CD4-positive, alpha-beta memory T cell (primary cell): ENCODE measurements around the gene DYNLT5. TPM values are rescaled to one million over a fixed set of nuclear protein-coding genes. Genes with fewer than 3 reads are reported as not detected.
A peak's percentile ranks its signal among the peaks of the same experiment; 100 is the strongest.

ENCODE experiments used
- CTCF ChIA-PET: fragments of 350-600 bp; sonication (Branson Sonifier 250); formaldehyde crosslinking; loops from one replicate; lab custom pipeline; 2021; ENCODE audit warnings: inconsistent platforms; ENCODE audit not compliant: partially characterized antibody; lab: Charles Lee
- POLR2A ChIA-PET: fragments of 350-600 bp; sonication (Branson Sonifier 250); formaldehyde crosslinking; loops from one replicate; lab custom pipeline; 2021; ENCODE audit not compliant: partially characterized antibody; lab: Charles Lee
- DNase-seq, 5 donors: peaks; one replicate each; pipeline versions ENCODE4 v3.0.0 to v3.0.0-alpha.2; 2020 to 2022; ENCODE audit warnings: mixed read lengths in 1 of 5
- H3K27ac ChIP-seq: one replicate; pipeline ENCODE4 v1.7.0; 2013; ENCODE audit warnings: low read depth, low read length
- H3K27me3 ChIP-seq: 2 replicates; pipeline ENCODE4 v1.7.0; 2013; ENCODE audit warnings: mild to moderate bottlenecking, low read length, moderate library complexity; ENCODE audit not compliant: insufficient read depth
- H3K36me3 ChIP-seq: 2 replicates; pipeline ENCODE4 v1.7.0; 2013; ENCODE audit warnings: mild to moderate bottlenecking, low read length, moderate library complexity; ENCODE audit not compliant: insufficient read depth
- H3K4me1 ChIP-seq: 2 replicates; pipeline ENCODE4 v1.7.0; 2013; ENCODE audit warnings: mild to moderate bottlenecking, low read length, moderate library complexity; ENCODE audit not compliant: insufficient read depth
- H3K4me3 ChIP-seq, 2 donors: one replicate each; pipeline ENCODE4 v1.7.0; 2013; ENCODE audit warnings: low read length in 2 of 2, mild to moderate bottlenecking in 1 of 2
- H3K9me3 ChIP-seq, 2 donors: one replicate each; pipeline ENCODE4 v1.7.0; 2013; ENCODE audit warnings: low read length in 2 of 2, control low read depth in 1 of 2; ENCODE audit not compliant: control insufficient read depth in 1 of 2
- H3K27ac Mint-ChIP-seq, 7 donors: one replicate each; pipeline ENCODE4 v1.8.0; 2020 to 2021; ENCODE audit warnings: mixed read lengths in 7 of 7, mild to moderate bottlenecking in 6 of 7, inconsistent platforms in 3 of 7, moderate library complexity in 3 of 7
- H3K27me3 Mint-ChIP-seq, 2 donors: one replicate each; pipeline ENCODE4 v1.8.0; 2020 to 2021; ENCODE audit warnings: mixed read lengths in 2 of 2
- H3K36me3 Mint-ChIP-seq, 2 donors: one replicate each; pipeline ENCODE4 v1.8.0; 2020 to 2021; ENCODE audit warnings: mixed read lengths in 2 of 2, inconsistent platforms in 1 of 2, mild to moderate bottlenecking in 1 of 2
- H3K4me1 Mint-ChIP-seq, 4 donors: one replicate each; pipeline ENCODE4 v1.8.0; 2020 to 2021; ENCODE audit warnings: mixed read lengths in 4 of 4, mild to moderate bottlenecking in 1 of 4
- H3K4me3 Mint-ChIP-seq, 8 donors: one replicate each; pipeline ENCODE4 v1.8.0; 2020 to 2021; ENCODE audit warnings: mixed read lengths in 8 of 8, mild to moderate bottlenecking in 7 of 8, moderate library complexity in 6 of 8, inconsistent platforms in 3 of 8
- H3K9me3 Mint-ChIP-seq, 8 donors: one replicate each; pipeline ENCODE4 v1.8.0; 2020 to 2021; ENCODE audit warnings: mixed read lengths in 8 of 8, mild to moderate bottlenecking in 5 of 8, inconsistent platforms in 3 of 8, moderate library complexity in 1 of 8
- intact Hi-C: fragments of 100-400 bp; cut with micrococcal nuclease; formaldehyde crosslinking; loops from one replicate; pipeline ENCODE4 v1.15.1; 2023
- polyA plus RNA-seq, 2 donors: library from polyadenylated mRNA; unstranded; fragments of 300-500 nt; fragmentation: Illumina TruSeq; gene quantifications; one replicate each; pipeline ENCODE4 v1.2.3, GENCODE V29; 2021
- total RNA-seq, 2 experiments: library from RNA; stranded (reverse); gene quantifications; one replicate each; pipeline ENCODE4 v1.2.3, GENCODE V29; 2021

DYNLT5 gene
- total and polyA plus RNA-seq, 4 experiments from 2014 or later = not detected

DNA sequence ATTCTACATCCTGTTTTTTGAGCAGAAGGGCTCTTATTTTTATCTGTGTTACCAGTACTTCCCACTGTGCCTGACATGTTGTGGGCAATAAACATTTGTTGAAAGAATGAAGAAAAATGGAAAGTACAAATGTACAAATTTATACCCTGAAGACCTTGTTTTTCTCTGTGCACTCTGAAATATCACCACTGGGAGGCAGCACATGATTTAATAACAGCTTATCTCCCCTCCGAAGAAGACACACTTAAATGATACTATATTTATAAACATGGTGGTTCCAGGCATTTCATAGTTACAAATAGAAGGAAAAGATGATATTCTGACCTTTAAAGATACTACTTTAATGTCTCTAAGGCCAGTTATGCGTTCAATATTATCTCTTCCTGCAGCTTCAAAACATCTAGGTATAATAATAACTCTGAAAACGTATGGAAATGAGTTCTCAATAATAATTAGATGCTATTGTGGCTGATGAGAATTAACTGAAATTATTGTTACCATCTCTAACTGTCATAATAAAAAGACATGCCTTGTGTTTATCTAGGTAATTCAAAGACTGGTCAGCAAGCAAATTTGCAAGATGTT, 12.8 kb downstream of the DYNLT5 start:
- POLR2A ChIA-PET = interaction anchor here (0.5 to 1.9 kb wide), 4 partner anchors 160 to 384 kb away, joined by 3 to 5 read pairs (median 4); partner anchors contain the start of genes DNAI4 and MIER1
- no peak overlapping the region for H3K4me3 ChIP-seq
- H3K9me3 ChIP-seq = no peaks in the 10 kb centered on the region
- H3K27me3 ChIP-seq = no peaks in the 10 kb centered on the region
- Mint-ChIP-seq H3K9me3 (no peaks in the 10 kb centered on the region), H3K36me3 (no peaks in the 10 kb centered on the region), H3K4me3 (no peak overlapping the region), H3K27ac (no peak overlapping the region), H3K4me1 (peaks cover 13 to 17% (median 15%) of the 10 kb centered on the region in 4 donors), H3K27me3 (no peaks in the 10 kb centered on the region)
- no peaks in the 10 kb centered on the region for H3K36me3 ChIP-seq
- DNase-seq = peak; percentile 53 to 59 (median 54)
- CTCF ChIA-PET = interaction anchor here (0.5 to 8.0 kb wide), 18 partner anchors 7 to 888 kb away, joined by 3 to 95 read pairs (median 3); partner anchors contain the start of genes DNAI4, IL23R and MIER1
- H3K4me1 ChIP-seq = peaks cover 13% of the 10 kb centered on the region
- intact Hi-C loops = loop anchor here (1.0 to 10.0 kb wide), 8 partner anchors 166 to 735 kb away; partner anchors contain the start of genes SERBP1 and SLC35D1
- no peak overlapping the region for H3K27ac ChIP-seq

DNA sequence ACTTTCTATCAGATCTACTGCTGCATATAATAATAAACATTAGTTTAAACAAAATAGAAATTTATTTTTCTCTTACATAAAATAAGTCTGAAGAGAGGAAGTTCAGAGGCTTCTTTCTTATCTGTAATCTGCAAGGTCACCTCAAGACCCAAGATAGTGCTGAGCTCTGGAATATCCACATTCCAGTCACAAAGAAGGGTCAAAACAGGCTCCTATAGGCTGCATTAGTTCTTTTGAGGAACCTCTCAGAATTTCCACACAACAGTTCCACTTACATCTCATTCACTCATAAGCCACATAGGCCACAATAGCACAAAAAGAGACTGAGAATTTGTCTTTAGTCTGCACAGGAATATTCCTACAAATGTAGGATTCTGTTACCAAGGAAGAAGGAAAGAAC, 15.4 kb downstream of the DYNLT5 start:
- POLR2A ChIA-PET = no interaction called here
- intact Hi-C loops = loop anchor here (5.0 to 10.0 kb wide), 3 partner anchors 215 to 667 kb away; partner anchors contain the start of genes SERBP1 and SLC35D1
- H3K4me3 ChIP-seq = no peak overlapping the region

DNA sequence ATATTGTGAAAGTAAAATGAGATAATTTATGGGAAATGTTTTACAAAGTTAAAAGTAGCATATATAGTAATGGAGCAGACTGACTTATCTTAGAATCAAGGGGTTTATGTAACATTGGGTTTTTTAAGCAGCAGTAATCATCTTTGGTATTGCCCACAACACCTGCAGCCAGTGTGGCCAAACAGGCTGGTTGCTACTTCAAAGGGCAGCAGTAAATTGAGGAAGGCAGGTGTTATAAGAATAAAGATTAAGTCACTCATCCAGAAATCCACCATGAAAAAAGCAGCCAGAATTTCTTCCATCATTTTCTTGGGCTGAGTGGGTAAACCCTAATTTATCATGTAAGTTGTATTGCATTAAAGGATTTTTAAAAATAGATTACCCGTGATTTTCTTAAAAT, 16.7 kb downstream of the DYNLT5 start:
- Histone ChIP-seq H3K27me3 (no peaks in the 10 kb centered on the region), H3K27ac (no peak overlapping the region), H3K4me1 (peaks cover 22% of the 10 kb centered on the region), H3K4me3 (no peak overlapping the region), H3K36me3 (no peaks in the 10 kb centered on the region), H3K9me3 (no peaks in the 10 kb centered on the region)
- DNase-seq = no peak
- Mint-ChIP-seq H3K4me3 (peak overlapping the region in 7 of 8 donors; percentile 36 to 88 (median 83)), H3K27ac (peak overlapping the region in 4 of 7 donors; percentile 68 to 91 (median 80)), H3K36me3 (no peaks in the 10 kb centered on the region), H3K27me3 (no peaks in the 10 kb centered on the region), H3K9me3 (no peaks in the 10 kb centered on the region), H3K4me1 (peaks cover 19 to 28% (median 24%) of the 10 kb centered on the region in 4 donors)
- POLR2A ChIA-PET = interaction anchor here (1.3 to 1.7 kb wide), 2 partner anchors 156 to 162 kb away, joined by 10 read pairs; partner anchors contain the start of genes DNAI4 and MIER1
- CTCF ChIA-PET = interaction anchor here (1.1 to 1.6 kb wide), 6 partner anchors 11 to 441 kb away, joined by 3 to 8 read pairs (median 6); no protein-coding TSS in a partner anchor
- intact Hi-C loops = loop anchor here (5.0 to 10.0 kb wide), 3 partner anchors 213 to 666 kb away; partner anchors contain the start of genes SERBP1 and SLC35D1

More for the DNA sequence above, 15.4 kb downstream of the DYNLT5 start:
- Mint-ChIP-seq H3K4me3 (no peak overlapping the region), H3K27ac (no peak overlapping the region), H3K27me3 (no peaks in the 10 kb centered on the region), H3K36me3 (no peaks in the 10 kb centered on the region), H3K9me3 (no peaks in the 10 kb centered on the region), H3K4me1 (peaks cover 19 to 28% (median 24%) of the 10 kb centered on the region in 4 donors)
- CTCF ChIA-PET = interaction anchor here (1.0 to 8.0 kb wide), 3 partner anchors 10 to 445 kb away, joined by 3 to 95 read pairs (median 4); no protein-coding TSS in a partner anchor
- no peaks in the 10 kb centered on the region for H3K36me3 ChIP-seq
- peaks cover 22% of the 10 kb centered on the region for H3K4me1 ChIP-seq
- no peaks in the 10 kb centered on the region for H3K27me3 ChIP-seq
- no peak overlapping the region for H3K27ac ChIP-seq
- H3K9me3 ChIP-seq = no peaks in the 10 kb centered on the region
- no peak for DNase-seq

DNA sequence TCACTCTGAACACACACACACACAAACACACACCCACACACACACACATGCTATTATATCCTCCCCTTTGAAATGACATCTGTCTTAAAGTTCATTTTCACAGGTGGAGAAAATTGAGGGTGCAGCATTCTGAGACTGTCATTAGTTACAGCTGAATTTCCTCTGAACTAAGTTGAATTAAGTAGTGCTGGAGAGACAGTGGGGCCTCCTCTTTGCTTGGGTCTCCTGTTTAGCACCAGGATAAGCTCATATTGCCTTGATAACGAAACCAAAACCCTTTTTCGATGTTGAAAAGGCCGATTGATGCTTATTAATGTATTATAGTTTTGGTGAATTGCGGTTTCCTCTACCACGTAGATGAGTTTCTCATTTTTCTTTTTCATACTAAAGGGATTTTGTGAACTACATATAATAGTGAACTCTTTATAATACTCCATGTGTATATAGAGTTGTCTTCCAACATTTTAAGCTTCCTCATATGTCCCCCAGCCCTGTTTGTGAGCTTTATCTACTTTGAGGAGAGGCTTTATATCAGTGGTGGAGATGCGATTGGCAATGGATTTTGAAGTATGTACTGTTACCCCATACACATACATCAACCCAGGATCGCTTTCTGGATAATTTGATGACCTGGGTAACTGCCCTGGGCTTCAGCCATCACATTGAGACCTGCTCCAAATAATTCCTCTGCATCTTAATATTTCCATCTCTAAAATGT, 17.4 kb downstream of the DYNLT5 start:
- no peaks in the 10 kb centered on the region for H3K36me3 Mint-ChIP-seq
- DNase-seq = peak; percentile 36 to 56 (median 43)

DNA sequence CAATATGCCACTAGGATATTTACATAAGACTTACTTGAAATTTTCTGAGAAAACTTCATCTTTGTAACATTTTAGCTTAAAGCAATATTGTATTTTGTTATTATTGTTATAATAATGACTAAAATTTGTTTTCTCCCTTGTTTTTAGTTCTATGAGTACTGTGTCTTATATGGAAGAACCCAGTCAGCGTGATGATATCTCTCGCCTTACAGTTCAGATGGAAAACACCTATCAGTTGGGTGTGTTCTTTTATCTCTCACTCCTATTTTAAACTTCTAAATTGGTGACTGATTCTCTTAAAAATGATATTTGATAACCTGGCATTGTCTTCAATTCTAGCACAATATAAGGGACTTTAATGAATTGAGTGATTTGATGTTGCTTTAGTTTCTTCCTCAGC, 18.0 kb downstream of the DYNLT5 start:
- Mint-ChIP-seq H3K9me3 (no peaks in the 10 kb centered on the region), H3K36me3 (no peaks in the 10 kb centered on the region), H3K27me3 (no peaks in the 10 kb centered on the region), H3K4me1 (peaks cover 18 to 28% (median 23%) of the 10 kb centered on the region in 4 donors), H3K27ac (peak overlapping the region; percentile 13 to 91 (median 70)), H3K4me3 (peak overlapping the region; percentile 43 to 88 (median 82))
- Histone ChIP-seq H3K27ac (peak overlapping the region; percentile 40), H3K4me1 (peaks cover 22% of the 10 kb centered on the region), H3K27me3 (no peaks in the 10 kb centered on the region), H3K36me3 (no peaks in the 10 kb centered on the region), H3K4me3 (peak overlapping the region; percentile 29 to 66), H3K9me3 (no peaks in the 10 kb centered on the region)
- POLR2A ChIA-PET = interaction anchor here (0.6 to 1.7 kb wide), 3 partner anchors 155 to 469 kb away, joined by 3 to 10 read pairs (median 10); partner anchors contain the start of genes DNAI4 and MIER1
- no peak for DNase-seq
- CTCF ChIA-PET = interaction anchor here (1.1 to 1.6 kb wide), 6 partner anchors 9 to 440 kb away, joined by 3 to 8 read pairs (median 6); no protein-coding TSS in a partner anchor
- intact Hi-C loops = loop anchor here (2.0 kb wide), 1 partner anchor 155 kb away; the partner anchor contains the start of genes DNAI4 and MIER1

More for the DNA sequence above, 17.4 kb downstream of the DYNLT5 start:
- Histone ChIP-seq H3K27ac (peak overlapping the region; percentile 40), H3K27me3 (no peaks in the 10 kb centered on the region), H3K36me3 (no peaks in the 10 kb centered on the region), H3K9me3 (no peaks in the 10 kb centered on the region), H3K4me3 (peak overlapping the region; percentile 29 to 66), H3K4me1 (peaks cover 22% of the 10 kb centered on the region)
- intact Hi-C loops = loop anchor here (2.0 to 10.0 kb wide), 4 partner anchors 155 to 665 kb away; partner anchors contain the start of genes DNAI4, MIER1, SERBP1 and SLC35D1
- H3K4me3 Mint-ChIP-seq = peak overlapping the region; percentile 73 to 88 (median 82)
- ChIA-PET POLR2A (interaction anchor here (0.6 to 1.7 kb wide), 3 partner anchors 155 to 469 kb away, joined by 3 to 10 read pairs (median 10); partner anchors contain the start of genes DNAI4 and MIER1), CTCF (interaction anchor here (1.1 to 1.6 kb wide), 6 partner anchors 10 to 441 kb away, joined by 3 to 8 read pairs (median 6); no protein-coding TSS in a partner anchor)
- H3K4me1 Mint-ChIP-seq = peaks cover 19 to 28% (median 24%) of the 10 kb centered on the region in 4 donors
- H3K27me3 Mint-ChIP-seq = no peaks in the 10 kb centered on the region
- peak overlapping the region; percentile 13 to 91 (median 70) for H3K27ac Mint-ChIP-seq
- no peaks in the 10 kb centered on the region for H3K9me3 Mint-ChIP-seq

DNA sequence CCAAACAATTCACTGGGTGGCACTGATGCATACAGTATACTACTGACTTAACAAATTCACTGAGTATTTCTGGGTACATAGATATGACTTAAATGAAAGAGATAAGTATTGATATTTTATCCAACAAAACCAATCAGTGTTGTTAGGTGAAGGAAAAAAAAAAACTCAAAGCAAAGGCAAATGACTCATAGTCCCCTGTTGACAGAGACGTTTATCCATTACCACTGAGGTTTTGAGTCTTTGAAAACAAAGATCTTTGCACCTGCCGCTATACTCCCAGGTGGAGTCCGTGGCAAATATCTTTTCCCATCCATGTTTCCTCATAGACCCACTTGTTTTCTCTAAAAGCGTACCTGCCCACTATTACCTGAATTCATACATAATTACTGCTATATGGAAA, 18.4 kb downstream of the DYNLT5 start:
- DNase-seq = no peak
- POLR2A ChIA-PET = interaction anchor here (1.7 kb wide), 1 partner anchor 160 kb away, joined by 10 read pairs; no protein-coding TSS in a partner anchor
- H3K27me3 Mint-ChIP-seq = peaks cover 0 to 2% of the 10 kb centered on the region in 2 donors
- Histone ChIP-seq H3K36me3 (no peaks in the 10 kb centered on the region), H3K27me3 (no peaks in the 10 kb centered on the region), H3K4me1 (peaks cover 22% of the 10 kb centered on the region), H3K9me3 (no peaks in the 10 kb centered on the region), H3K27ac (no peak overlapping the region), H3K4me3 (no peak overlapping the region)
- peak overlapping the region in 3 of 7 donors; percentile 1 to 91 (median 68) for H3K27ac Mint-ChIP-seq
- H3K4me1 Mint-ChIP-seq = peaks cover 18 to 28% (median 23%) of the 10 kb centered on the region in 4 donors
- peak overlapping the region in 6 of 8 donors; percentile 53 to 88 (median 80) for H3K4me3 Mint-ChIP-seq
- no peaks in the 10 kb centered on the region for H3K36me3 Mint-ChIP-seq
- CTCF ChIA-PET = interaction anchor here (0.6 to 1.6 kb wide), 3 partner anchors 9 to 539 kb away, joined by 3 to 8 read pairs (median 6); no protein-coding TSS in a partner anchor
- no peaks in the 10 kb centered on the region for H3K9me3 Mint-ChIP-seq
- intact Hi-C loops = loop anchor here (2.0 kb wide), 1 partner anchor 154 kb away; the partner anchor contains the start of genes DNAI4 and MIER1
